ENCODE data around the gene GEMIN5. TPM values are rescaled to one million over a fixed set of nuclear protein-coding genes. Genes with fewer than 3 reads are reported as not detected.

GEMIN5 gene
- total and polyA plus RNA-seq, 2 of the 13 experiments (the other 11 are each of a cell fraction or from before 2014, with no cell fraction given), result 6.6 to 28.6 TPM

DNA sequence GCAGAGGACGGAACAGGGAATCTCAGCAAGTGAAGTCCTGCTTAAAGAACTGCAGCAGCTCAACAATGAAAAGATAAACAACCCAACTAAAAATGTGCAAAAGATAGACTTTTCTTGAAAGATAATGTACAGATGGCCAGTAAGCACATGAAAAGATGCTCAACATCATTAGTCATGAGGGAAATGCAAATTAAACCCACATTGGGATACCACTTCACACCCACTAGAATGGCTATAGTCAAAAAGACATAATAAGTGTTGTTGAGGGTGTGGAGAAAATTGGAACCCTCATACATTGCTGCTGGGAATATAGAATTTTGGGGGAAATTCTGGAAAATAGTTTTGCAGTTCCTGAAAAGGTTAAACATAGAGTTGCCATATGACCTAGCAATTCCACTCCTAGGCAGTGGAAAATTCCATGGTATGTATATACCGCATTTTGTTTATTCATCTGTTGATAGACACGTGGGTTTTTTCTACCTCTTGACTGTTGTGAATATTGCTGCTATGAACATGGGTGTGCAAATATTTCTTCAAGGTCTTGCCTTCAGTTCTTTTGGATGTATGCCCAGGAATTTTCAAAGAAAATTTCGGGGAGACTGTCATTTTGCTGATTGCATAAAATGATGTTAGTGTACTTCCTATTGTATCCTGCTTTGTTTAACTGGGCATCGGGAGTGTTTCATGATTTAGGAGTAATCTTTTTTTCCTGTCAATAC lies 72.4 kb downstream of the GEMIN5 start (continued):
- TF ChIP-seq, protein P1, sequence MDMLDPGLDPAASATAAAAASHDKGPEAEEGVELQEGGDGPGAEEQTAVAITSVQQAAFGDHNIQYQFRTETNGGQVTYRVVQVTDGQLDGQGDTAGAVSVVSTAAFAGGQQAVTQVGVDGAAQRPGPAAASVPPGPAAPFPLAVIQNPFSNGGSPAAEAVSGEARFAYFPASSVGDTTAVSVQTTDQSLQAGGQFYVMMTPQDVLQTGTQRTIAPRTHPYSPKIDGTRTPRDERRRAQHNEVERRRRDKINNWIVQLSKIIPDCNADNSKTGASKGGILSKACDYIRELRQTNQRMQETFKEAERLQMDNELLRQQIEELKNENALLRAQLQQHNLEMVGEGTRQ (IDR thresholded peaks at IDR 0.05; ENCODE audit: low read depth, low read length), result no peak
- TF ChIP-seq, protein P1 (CRISPR knock-in tag; IDR thresholded peaks at IDR 0.05; ENCODE audit: borderline replicate concordance), result no peak
- TF ChIP-seq SOX13 (IDR thresholded peaks at IDR 0.05) (no peak), SOX13 (CRISPR knock-in tag; conservative IDR thresholded peaks at IDR 0.05 in 1 of 2, IDR thresholded peaks at IDR 0.05 in 1 of 2) (peak in 1 of 2 experiments; percentile 67; a peak in 2 of 4 replicates), MEF2D (CRISPR knock-in tag; IDR thresholded peaks at IDR 0.05) (no peak), ZNF652 (CRISPR knock-in tag; IDR thresholded peaks at IDR 0.05; ENCODE audit: borderline replicate concordance, low read depth) (0 out of 2 replicates have a peak, but pooled peaks have one; percentile 22), ZBTB7B (CRISPR knock-in tag; IDR thresholded peaks at IDR 0.05) (no peak), NAIF1 (CRISPR knock-in tag; IDR thresholded peaks at IDR 0.05; ENCODE audit: borderline replicate concordance) (no peak), GATAD2A (CRISPR knock-in tag; IDR thresholded peaks at IDR 0.05) (peak; percentile 23; the same call in 1 of the 2 replicates), NONO (IDR thresholded peaks at IDR 0.05) (no peak), NONO (CRISPR knock-in tag; conservative IDR thresholded peaks at IDR 0.05) (no peak), TEAD2 (CRISPR knock-in tag; IDR thresholded peaks at IDR 0.05) (no peak), RELA (CRISPR knock-in tag; IDR thresholded peaks at IDR 0.05) (no peak), JDP2 (CRISPR knock-in tag; IDR thresholded peaks at IDR 0.05; ENCODE audit: borderline replicate concordance) (no peak)

All from HepG2 (cell line).